Measurements from ENCODE around the gene DPH3.

Gene DPH3

DNA sequence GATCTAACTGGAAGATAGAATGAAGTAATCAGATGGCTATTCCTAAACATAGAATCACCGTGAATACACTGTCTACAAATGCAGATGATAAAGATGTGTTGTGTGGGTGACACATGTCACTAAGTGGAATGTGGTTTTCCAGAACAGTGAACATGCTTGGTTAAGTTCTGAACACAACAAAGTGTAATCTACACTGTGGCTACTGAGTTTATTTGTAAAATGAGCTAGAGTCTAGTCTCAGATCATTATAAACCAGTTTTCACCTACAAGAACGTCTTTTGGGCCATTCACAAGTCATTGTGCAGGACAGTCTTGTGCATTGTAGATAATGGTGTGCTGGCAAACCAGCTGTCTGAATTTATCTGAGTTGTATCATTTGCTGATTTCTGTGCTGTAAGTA, 35.6 kb upstream of the DPH3 start:
- no peak for TF ChIP-seq FOXP2 (optimal IDR thresholded peaks at IDR 0.05; ENCODE audit: borderline replicate concordance, extremely low read depth, extremely low read length, insufficient read depth)

DNA sequence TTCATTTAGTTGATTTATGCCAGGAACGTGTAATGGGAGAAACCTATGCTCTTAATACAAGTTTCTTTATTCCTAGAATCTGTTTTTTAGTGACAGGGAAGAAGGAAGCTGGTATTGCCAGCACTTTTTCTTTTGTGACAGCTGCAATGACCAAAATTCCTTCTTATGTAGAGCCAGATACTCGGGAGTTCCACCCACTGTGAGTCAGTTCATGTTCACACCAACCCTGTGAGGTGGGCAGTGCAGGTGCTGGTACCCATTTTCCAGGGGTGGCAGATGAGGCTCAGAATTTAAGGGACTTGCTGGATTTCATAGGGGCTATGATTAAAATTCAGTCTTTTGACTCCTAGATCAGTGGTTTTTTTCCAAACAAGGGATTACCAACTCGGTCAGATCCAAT, 35.0 kb upstream of the DPH3 start:
- no peak for TF ChIP-seq POLR2AphosphoS5 (IDR thresholded peaks at IDR 0.05; ENCODE audit: low read depth, low read length)
- no peak for TF ChIP-seq SIN3A (IDR thresholded peaks at IDR 0.05; ENCODE audit: borderline replicate concordance, insufficient read depth, low read length)
- TF ChIP-seq, protein P1, sequence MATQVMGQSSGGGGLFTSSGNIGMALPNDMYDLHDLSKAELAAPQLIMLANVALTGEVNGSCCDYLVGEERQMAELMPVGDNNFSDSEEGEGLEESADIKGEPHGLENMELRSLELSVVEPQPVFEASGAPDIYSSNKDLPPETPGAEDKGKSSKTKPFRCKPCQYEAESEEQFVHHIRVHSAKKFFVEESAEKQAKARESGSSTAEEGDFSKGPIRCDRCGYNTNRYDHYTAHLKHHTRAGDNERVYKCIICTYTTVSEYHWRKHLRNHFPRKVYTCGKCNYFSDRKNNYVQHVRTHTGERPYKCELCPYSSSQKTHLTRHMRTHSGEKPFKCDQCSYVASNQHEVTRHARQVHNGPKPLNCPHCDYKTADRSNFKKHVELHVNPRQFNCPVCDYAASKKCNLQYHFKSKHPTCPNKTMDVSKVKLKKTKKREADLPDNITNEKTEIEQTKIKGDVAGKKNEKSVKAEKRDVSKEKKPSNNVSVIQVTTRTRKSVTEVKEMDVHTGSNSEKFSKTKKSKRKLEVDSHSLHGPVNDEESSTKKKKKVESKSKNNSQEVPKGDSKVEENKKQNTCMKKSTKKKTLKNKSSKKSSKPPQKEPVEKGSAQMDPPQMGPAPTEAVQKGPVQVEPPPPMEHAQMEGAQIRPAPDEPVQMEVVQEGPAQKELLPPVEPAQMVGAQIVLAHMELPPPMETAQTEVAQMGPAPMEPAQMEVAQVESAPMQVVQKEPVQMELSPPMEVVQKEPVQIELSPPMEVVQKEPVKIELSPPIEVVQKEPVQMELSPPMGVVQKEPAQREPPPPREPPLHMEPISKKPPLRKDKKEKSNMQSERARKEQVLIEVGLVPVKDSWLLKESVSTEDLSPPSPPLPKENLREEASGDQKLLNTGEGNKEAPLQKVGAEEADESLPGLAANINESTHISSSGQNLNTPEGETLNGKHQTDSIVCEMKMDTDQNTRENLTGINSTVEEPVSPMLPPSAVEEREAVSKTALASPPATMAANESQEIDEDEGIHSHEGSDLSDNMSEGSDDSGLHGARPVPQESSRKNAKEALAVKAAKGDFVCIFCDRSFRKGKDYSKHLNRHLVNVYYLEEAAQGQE (IDR thresholded peaks at IDR 0.05; ENCODE audit: insufficient read depth in 1 of 2, low read depth in 2 of 2, low read length in 2 of 2) = no peak
- TF ChIP-seq TAF1 (IDR thresholded peaks at IDR 0.05; ENCODE audit: borderline replicate concordance, insufficient read depth, low read length) = no peak
- no peak for TF ChIP-seq FOXP2 (optimal IDR thresholded peaks at IDR 0.05; ENCODE audit: borderline replicate concordance, extremely low read depth, extremely low read length, insufficient read depth)

DNA sequence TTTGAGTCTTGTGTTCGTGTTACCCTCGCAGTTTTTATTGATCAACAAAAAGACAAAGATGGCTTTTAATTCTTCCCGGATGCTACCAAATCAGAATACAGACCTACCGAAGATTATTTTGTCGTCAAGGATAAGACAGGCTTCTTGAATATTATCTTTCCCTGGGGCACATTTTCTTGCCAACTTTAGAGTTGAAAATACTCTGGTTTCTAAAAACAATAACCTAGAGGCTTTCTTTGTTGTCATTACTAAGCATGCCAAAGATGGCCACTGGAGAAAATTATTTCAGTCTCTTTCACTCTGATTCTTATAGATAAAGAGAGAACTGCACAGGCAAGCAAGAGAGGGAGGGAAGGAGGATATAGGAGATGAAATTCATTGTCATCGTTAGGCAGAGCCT, 34.1 kb upstream of the DPH3 start:
- TF ChIP-seq POLR2AphosphoS5 (IDR thresholded peaks at IDR 0.05; ENCODE audit: low read depth, low read length) (no peak), TAF1 (IDR thresholded peaks at IDR 0.05; ENCODE audit: borderline replicate concordance, insufficient read depth, low read length) (no peak)

DNA sequence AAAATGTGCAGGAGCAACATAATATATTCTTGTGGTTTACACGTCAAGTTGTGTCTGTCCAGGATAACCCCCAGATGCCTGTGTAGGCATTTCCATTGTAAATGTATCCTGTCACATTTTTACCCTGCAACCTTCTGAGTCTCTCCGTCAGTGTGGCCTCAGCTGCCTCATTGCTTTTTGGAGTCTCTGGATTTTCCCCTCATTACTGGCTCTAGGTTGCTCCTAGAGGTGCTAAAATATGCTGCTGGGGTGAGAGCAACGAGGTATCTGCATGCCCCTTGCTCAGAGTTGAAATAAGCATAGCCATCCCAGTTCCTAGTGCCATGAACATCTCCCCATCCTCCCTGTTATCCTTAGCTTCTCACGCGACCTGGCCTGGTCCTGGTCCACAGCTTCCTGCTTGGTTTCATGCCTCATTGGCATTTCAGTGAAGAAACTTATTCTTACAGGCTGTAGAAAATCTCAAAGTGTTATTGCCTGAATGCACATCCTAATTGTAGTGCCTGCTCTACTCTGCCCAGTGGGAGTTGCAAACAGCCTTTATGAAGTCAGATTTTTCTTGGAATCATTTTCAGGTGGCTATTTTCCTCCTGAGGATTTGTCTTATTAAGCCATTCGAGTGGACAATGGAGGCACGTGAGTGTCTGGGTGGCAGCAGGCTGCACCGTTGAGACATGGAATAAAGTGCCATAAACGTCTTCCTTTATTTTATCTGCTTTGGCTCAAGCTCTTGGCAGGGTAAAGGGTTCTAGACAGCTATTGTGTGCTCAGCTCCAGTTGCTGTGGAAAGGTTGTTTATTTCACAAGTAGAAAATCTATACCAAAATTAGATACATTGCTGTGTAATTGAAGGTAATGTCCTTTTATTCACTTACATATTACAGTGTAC, 33.5 kb upstream of the DPH3 start:
- TF ChIP-seq SIN3A (IDR thresholded peaks at IDR 0.05; ENCODE audit: borderline replicate concordance, insufficient read depth, low read length) (no peak), TAF1 (IDR thresholded peaks at IDR 0.05; ENCODE audit: borderline replicate concordance, insufficient read depth, low read length) (no peak), POLR2AphosphoS5 (IDR thresholded peaks at IDR 0.05; ENCODE audit: low read depth, low read length) (no peak), FOXP2 (optimal IDR thresholded peaks at IDR 0.05; ENCODE audit: borderline replicate concordance, extremely low read depth, extremely low read length, insufficient read depth) (no peak)
- TF ChIP-seq, protein P1 (IDR thresholded peaks at IDR 0.05; ENCODE audit: insufficient read depth in 1 of 2, low read depth in 2 of 2, low read length in 2 of 2) = no peak

DNA sequence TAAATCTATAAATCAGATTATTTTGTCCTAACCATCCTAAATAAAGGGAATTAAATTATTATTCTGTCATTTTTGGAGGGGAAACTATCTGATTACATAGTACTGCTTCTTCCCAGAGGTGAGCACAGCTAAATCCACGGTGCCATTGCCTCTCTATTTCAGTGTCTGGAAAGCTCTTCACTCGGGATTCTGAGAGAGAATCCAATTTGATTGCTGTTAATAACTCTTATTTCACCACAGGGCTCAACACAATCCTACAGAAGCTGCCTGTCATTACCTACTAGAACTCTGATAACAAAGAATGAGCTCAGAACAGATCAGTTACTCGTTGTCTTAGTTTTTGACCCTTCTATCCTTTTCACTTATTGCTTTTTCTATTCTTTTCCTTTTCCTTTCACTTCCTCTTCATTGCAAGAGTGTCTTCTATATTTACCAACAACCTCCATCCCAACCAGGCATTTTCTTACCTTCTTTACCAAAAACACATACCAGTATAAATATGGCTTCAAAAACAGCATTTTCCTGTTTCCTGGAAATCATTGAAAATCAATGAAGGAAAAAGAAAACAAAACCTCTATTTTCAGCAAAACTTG, 30.7 kb upstream of the DPH3 start:
- TF ChIP-seq FOXP2 (optimal IDR thresholded peaks at IDR 0.05; ENCODE audit: borderline replicate concordance, extremely low read depth, extremely low read length, insufficient read depth) (no peak), SIN3A (IDR thresholded peaks at IDR 0.05; ENCODE audit: borderline replicate concordance, insufficient read depth, low read length) (no peak), TAF1 (IDR thresholded peaks at IDR 0.05; ENCODE audit: borderline replicate concordance, insufficient read depth, low read length) (no peak), POLR2AphosphoS5 (IDR thresholded peaks at IDR 0.05; ENCODE audit: low read depth, low read length) (no peak)
- TF ChIP-seq, protein P1 (IDR thresholded peaks at IDR 0.05; ENCODE audit: insufficient read depth in 1 of 2, low read depth in 2 of 2, low read length in 2 of 2) = no peak

DNA sequence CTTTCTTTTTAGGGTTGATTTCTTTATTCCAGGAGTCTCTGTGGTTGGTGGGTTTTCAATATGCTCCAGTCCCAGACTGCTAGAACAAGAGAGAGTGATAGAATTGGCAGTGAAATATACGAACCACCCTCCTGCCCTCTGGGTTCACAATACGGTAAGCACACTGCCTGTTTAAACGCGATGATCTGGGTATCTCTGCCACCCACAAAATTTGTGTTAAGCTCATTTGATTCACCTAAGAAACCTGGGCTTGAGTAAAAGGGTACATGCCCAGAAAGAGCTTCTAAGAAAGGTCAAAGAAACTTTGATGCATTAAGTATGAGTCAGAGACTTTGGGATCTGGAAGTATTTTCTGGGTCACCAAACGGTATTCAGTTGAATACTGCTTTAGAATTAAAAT, 30.1 kb upstream of the DPH3 start:
- TF ChIP-seq, protein P1 (IDR thresholded peaks at IDR 0.05; ENCODE audit: insufficient read depth in 1 of 2, low read depth in 2 of 2, low read length in 2 of 2) = no peak
- no peak for TF ChIP-seq SIN3A (IDR thresholded peaks at IDR 0.05; ENCODE audit: borderline replicate concordance, insufficient read depth, low read length)
- TF ChIP-seq FOXP2 (optimal IDR thresholded peaks at IDR 0.05; ENCODE audit: borderline replicate concordance, extremely low read depth, extremely low read length, insufficient read depth) = no peak
- no peak for TF ChIP-seq POLR2AphosphoS5 (IDR thresholded peaks at IDR 0.05; ENCODE audit: low read depth, low read length)
- TF ChIP-seq TAF1 (IDR thresholded peaks at IDR 0.05; ENCODE audit: borderline replicate concordance, insufficient read depth, low read length) = no peak
